Stimulated activated CD8-positive, alpha-beta memory T cell treated with anti-CD3 and anti-CD28 coated beads, Interleukin-15, amount 100 ng/mL, for 48 hours (primary cell): ENCODE results near the gene PCDHB9.
"Not testable (repeated sequence)": the region's sequence is repeated elsewhere in the genome, so short reads cannot be mapped to it uniquely, and the experiment has no call there.

ENCODE experiments used
- DNase-seq, 2 donors: peaks; one replicate each; pipeline ENCODE4 v3.0.0-alpha.2; 2020; ENCODE audit warnings: low read depth in 2 of 2

Gene PCDHB9

GRCh38 chr5:141186897-141187512, at the start of gene PCDHB9:
Gene PCDHB9, plus strand, starts transcription at chr5:141187161. Its CDS starts 158 bp downstream, at chr5:141187319.
- DNase-seq: no peak

- not testable (repeated sequence) for DNase-seq
These were observed 49.6 kb upstream of the PCDHB9 start for GRCh38 chr5:141137346-141137745.

- no peak for DNase-seq
These were observed 37.1 kb upstream of the PCDHB9 start, which contains the start of gene PCDHB6 for GRCh38 chr5:141149812-141150211. Gene PCDHB6, plus strand, starts transcription at chr5:141150057. Its CDS starts 201 bp downstream, at chr5:141150258.

GRCh38 chr5:141150224-141150992, 36.6 kb upstream of the PCDHB9 start:
- no peak for DNase-seq

- no peak for DNase-seq
These were observed 36.0 kb upstream of the PCDHB9 start for GRCh38 chr5:141150993-141151325.

- not testable (repeated sequence) for DNase-seq
These were observed 35.3 kb upstream of the PCDHB9 start for GRCh38 chr5:141151632-141152031.

GRCh38 chr5:141152096-141152495, 34.9 kb upstream of the PCDHB9 start:
- DNase-seq: not testable (repeated sequence)

- no peak for DNase-seq
These were observed 31.2 kb upstream of the PCDHB9 start for GRCh38 chr5:141155540-141156374.

- DNase-seq: not testable (repeated sequence)
These were observed 29.6 kb upstream of the PCDHB9 start for GRCh38 chr5:141157356-141157755.

GRCh38 chr5:141157901-141158300, 29.1 kb upstream of the PCDHB9 start:
- not testable (repeated sequence) for DNase-seq

- no peak for DNase-seq
These were observed 14.4 kb upstream of the PCDHB9 start, which contains the start of gene PCDHB7 for GRCh38 chr5:141172381-141173204. Gene PCDHB7, plus strand, starts transcription at chr5:141172644. Its CDS starts 192 bp downstream, at chr5:141172836.

- DNase-seq: not testable (repeated sequence)
These were observed 12.5 kb upstream of the PCDHB9 start for GRCh38 chr5:141174291-141175104.

- DNase-seq: no peak
These were observed 11.0 kb upstream of the PCDHB9 start for GRCh38 chr5:141175933-141176332.

GRCh38 chr5:141177577-141178191, 9.3 kb upstream of the PCDHB9 start, which contains the start of gene PCDHB8:
Gene PCDHB8, plus strand, starts transcription at chr5:141177790. Its CDS starts 245 bp downstream, at chr5:141178035.
- not testable (repeated sequence) for DNase-seq

GRCh38 chr5:141179371-141179770, 7.6 kb upstream of the PCDHB9 start:
- not testable (repeated sequence) for DNase-seq

GRCh38 chr5:141179876-141180275, 7.1 kb upstream of the PCDHB9 start:
- DNase-seq: not testable (repeated sequence)

GRCh38 chr5:141180313-141180712, 6.6 kb upstream of the PCDHB9 start:
- DNase-seq: no peak

- no peak for DNase-seq
These were observed 4.7 kb upstream of the PCDHB9 start, which contains the start of gene PCDHB16 for GRCh38 chr5:141182248-141182647. Gene PCDHB16, plus strand, starts transcription at chr5:141182387. Its CDS starts 173 bp downstream, at chr5:141182560.

- DNase-seq: not testable (repeated sequence)
These were observed 2.7 kb upstream of the PCDHB9 start for GRCh38 chr5:141184117-141184855.
